Limb (tissue), 2 donors: ENCODE data around the gene CYB5R2.

Experiments
- DNase-seq, 2 donors: peaks; one replicate each; pipeline ENCODE4 v3.0.0-alpha.2; 2016; ENCODE audit errors: extremely low spot score in 2 of 2

The CYB5R2 gene

DNA sequence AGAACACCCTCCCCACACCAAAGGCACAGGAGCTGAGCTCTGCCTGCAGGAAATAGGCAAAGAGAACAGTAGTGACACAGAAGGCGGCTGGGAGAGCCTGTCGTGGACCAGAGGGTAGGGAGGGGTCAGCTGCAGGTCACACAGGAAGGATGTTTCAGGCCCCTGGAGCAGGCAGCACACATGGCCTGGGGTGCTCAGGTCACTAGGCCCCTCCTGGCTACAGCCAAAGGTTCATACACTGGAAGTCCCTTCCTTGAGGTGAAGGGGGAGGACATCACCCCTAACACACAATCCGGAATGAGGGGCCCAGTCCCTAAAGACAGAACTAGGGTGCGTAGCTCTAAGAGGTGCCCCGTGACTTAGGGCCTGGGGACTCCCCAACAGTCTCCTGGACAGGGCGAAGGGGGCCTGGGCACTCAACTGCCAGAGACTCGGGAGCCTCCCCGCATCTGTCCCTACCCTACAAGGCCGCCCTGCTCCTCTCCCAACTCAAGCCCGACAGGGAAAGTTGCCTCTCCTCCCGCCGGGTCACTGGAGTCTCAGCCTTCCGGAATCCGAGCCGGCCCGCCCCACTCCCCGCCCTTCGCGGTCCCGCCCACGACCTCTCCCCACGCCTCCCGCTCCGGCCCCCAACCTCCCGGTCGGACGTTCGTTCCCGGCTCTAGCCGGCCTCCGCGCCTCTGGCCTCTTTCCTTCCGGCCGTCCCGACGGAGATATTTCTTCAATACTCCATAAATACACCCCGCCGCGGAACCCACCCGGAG is at the start of gene CYB5R2:
TSS of gene CYB5R2 (minus strand) at position 541 of the 764 bp plus-strand sequence. CDS start 675 bp downstream, outside the sequence.
- peak in 1 of 2 donors; percentile 58 for DNase-seq

DNA sequence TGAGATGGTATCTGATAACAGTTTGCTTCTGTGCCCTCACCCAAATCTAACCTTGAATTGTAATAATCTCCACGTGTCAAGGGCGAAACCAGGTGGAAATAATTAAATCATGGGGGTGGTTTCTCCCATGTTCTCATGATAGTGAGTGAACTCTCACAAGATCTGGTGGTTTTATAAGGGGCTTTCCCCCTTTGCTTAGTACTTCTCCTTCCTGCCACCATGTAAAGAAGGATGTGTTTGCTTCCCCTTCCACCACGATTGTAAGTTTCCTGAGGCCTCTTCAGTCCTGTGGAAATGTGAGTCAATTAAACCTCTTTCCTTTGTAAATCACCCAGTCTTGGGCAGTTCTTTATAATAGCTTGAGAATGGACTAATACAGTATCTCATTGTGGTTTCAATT is 41.5 kb upstream of the CYB5R2 start:
- no peak for DNase-seq

DNA sequence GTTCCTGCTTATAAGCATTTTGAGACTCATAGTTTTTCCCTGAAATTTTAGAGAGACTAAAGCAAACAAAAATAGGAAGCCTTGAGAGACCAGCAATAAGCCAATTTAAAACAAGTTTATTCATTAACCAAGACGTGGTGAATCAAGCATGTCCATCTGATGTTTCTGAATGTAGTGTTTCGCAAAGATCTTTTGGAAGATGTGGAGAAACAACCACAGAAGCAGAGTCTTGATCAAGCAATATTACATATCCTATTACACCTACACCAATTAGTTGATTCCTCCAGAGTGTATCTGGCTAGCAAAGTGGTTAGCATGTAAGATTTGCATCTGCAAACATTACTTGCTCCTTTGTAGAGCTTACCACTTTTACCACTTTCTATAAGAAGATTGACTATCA is 33.1 kb upstream of the CYB5R2 start, which contains the start of gene OVCH2:
TSS of gene OVCH2 (minus strand) at position 101 of the 400 bp plus-strand sequence. CDS start at position 18, 83 bp downstream.
- DNase-seq, result no peak

DNA sequence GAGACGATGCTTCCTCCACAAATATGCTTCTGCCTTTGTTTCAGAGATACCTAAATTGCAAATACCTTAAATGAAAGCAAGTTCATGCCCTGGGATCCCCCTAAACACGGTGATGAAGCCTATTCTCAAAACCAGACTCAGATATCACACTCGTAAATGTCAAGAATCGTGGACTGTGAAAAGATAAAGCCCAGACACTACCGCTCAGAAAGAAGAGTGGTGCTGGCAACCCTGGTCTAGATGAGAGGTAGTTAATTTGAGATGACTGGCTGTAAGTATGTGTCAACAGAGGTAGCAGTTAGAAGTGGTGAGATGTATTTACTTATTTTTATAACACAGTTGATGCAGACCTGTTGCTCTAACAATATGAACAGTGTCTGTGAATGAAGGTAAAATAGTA is 30.4 kb upstream of the CYB5R2 start:
- no peak for DNase-seq

DNA sequence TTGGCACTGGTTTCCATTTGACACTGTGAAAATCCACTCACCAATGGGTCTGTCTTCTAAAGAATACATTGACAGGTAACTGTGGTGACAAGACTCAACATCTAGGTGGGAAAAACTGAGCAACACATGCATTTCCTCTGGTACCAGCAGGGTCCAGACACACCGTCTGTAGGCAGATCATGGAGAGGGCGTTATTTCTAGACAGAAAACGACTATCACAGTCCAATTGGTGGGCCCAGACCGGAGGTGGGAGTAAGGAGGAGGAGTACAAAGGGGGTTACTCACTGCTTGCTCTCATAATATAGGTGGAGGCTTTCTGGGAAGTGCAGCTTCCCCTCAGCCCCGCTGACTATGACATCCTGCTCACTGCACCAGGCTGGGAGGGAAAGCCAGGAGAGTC is 23.1 kb upstream of the CYB5R2 start:
- no peak for DNase-seq

DNA sequence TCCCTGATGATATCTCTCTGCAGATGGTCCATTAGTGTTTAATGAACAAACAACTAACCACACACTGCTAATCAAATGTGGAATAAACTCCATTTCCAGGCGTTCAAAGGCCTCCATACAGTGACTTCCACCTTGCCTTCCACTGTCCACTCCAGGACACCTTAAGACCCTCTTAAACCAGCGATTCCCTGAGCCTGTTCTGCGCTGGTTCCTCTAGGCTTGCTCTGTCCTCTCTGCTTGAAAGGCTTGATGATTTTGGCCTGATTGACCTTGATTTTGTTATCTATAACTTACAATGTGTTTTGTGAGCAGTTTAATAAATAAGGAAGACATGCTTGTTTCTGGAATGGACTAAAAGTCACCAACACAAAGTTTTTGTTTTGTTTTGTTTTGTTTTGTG is 20.9 kb upstream of the CYB5R2 start:
- DNase-seq, result no peak

GRCh38 chr11:7692426-7692825 is 19.1 kb upstream of the CYB5R2 start:
- no peak for DNase-seq

DNA sequence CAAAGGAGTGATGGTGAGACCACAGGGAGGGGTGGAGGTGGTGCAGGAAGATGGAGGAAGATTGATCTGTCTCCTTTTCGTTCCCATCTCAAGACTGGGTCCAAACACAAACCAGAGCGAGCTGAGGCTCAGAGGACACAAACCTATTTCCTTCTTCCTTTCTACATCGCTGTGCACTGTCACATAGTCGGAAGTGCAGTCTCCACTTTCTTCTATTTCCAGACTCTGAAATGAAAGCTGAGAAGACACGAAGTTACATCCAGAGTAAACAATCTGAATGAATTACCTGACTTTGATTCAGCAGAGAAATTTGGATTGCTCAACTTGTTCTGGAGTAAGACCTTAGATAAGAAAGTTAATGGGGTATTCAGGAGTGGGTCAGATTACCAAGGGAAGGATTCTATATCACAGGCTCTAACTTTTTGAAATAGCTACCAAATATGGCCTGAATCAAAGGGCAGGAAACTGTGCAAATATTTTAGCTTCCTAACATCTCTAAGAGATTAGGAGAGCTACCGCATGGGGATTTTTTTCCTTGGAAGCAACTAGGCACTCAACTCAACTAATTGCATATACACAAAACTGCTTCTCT is 18.6 kb upstream of the CYB5R2 start:
- DNase-seq, result no peak

GRCh38 chr11:7690648-7691047 is 17.3 kb upstream of the CYB5R2 start:
- no peak for DNase-seq

- DNase-seq, result no peak
These were observed 15.9 kb upstream of the CYB5R2 start for GRCh38 chr11:7689239-7689638.

GRCh38 chr11:7688238-7688826 is 15.0 kb upstream of the CYB5R2 start:
- peak in 1 of 2 donors; percentile 70 for DNase-seq

DNA sequence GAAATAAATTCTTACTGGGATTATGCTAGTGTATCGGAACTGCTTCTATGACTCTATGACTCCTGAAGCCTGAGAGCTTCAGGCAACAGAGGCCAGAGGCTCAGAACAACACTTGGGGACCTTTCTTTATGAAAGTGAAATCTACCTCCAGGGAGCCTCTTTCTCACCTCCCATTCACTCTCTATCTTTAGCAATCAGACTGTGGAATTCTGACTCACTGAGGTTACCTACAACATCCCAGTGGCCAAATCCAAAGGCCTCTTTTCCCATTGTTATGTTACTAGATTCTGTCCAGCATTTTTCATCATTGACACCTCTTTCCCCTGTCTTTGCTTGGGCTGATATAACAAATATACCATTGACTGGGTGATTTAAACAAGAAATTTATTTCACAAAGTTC is 14.1 kb upstream of the CYB5R2 start:
- no peak for DNase-seq

DNA sequence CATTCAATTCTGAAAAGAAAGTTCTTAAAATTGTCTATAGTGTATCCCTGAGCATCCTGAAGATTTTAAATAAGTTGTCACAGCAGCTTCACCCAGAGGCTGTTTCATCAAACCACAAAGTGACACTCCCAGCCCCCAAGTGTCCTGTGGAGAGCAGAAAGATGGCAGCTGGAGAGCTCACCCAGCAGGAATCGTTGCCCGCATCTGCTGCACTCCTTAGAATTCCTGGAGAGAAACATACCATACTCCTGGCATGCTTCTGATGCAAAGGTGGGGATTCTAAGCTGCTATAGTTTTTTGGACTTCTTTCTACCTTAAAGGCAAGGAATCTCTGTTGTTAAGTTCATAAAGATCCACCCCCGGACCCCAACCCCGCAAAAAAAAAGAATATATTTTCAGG is 13.5 kb upstream of the CYB5R2 start:
- no peak for DNase-seq

DNA sequence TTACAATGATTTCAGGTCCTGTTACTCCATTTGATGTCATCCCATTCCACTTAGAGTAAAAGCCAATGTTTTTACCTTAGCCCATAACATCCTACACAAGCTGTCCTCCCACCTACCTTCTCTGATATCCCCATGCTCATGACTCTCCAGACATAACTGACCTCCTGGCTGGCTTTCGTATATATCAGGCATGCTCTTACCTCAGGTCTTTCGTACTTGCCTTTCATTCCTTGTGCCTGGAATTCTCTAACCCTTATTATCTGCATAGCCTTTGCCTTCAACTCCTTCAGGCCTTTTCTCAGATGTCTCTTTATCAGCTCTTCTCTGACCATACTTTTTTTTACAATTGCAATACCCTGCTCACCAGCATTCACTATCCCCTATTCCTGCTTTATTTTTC is 10.3 kb upstream of the CYB5R2 start:
- no peak for DNase-seq

DNA sequence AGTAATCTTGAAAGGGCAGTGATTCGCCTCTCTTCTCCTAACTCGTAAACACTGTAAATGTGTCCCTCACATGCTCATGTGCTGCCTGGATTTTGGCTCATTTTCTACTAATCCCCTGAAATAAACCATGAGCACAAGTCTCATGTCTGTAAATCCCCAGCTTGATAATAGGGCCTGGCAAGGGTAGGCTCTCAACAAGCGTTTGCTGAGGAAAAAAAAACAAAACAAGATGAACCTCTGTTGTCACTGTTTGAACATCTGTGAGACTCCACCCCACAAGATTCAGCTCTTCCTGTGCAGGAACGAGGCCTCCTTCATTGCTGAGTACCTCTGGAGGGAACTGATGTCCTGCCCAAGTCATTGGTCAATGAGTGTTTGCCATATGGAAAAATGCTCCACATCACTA is 4.5 kb upstream of the CYB5R2 start:
- no peak for DNase-seq

DNA sequence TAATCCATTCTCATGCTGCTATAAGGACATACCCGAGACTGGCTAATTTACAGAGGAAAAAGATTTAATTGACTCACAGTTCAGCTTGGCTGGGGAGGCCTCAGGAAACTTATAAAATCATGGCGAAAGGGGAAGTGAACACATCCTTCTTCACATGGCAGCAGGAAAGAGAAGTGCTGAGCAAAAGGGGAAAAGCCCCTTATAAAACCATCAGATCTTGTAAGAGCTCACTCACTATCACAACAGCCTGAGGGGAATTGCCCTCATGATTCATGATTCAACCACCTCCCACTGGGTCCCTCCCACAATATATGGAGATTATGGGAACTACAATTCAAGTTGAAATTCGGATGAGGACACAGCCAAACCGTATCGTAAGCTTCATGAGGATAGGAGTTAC is 3.8 kb upstream of the CYB5R2 start:
- no peak for DNase-seq

DNA sequence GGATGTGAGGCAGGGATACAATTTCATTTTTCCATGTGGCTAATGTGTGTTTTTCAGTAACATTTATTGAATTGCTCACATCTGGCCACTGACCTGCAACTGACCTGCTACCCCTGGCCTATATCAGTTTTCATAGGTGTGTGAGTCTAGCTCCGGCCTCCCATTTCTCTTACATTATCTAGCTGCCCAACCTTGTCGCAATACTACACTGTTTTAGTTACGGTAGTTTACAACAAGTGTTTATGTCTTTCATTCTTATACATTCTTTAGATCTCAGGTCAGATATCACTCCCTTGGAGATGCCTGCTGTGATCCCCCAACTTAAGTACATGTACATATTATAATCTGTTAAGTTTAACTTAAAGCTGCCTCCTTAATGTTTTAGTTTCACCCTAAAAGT is 2.3 kb upstream of the CYB5R2 start:
- no peak for DNase-seq

GRCh38 chr11:7673724-7674434 is 579 bp upstream of the CYB5R2 start:
- peak; percentile 40 to 79 for DNase-seq

GRCh38 chr11:7672276-7672959 is 882 bp downstream of the CYB5R2 start:
- no peak for DNase-seq

GRCh38 chr11:7671347-7672215 is 1.7 kb downstream of the CYB5R2 start:
- no peak for DNase-seq

DNA sequence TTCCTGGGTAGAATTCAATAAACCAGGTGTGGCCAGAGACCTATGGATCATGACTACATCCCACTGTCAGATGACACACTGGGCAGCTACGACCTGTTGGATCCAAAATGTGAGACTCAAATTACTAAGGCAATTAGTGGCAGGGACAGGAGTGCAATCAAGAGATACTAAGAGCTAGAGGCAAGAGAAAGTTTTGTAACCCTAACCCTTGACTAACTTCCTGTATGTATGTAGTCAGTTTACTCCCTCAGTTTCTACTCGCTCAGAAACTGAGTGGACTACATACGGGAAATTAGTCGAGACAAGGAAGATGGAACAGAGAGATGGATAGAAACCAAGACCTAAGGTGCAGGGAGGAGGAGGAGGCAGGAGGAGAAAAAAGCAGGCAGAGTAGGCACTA is 2.7 kb downstream of the CYB5R2 start:
- no peak for DNase-seq
